Osteoblast (primary cell): Measurements from ENCODE around the gene LACTB. TPM values are rescaled to one million over a fixed set of nuclear protein-coding genes. Genes with fewer than 3 reads are reported as not detected.

Experiments
- DNase-seq: peaks from one replicate; pipeline ENCODE4 v3.0.0; 2011; ENCODE audit warnings: low spot score, mixed read lengths; ENCODE audit not compliant: insufficient read length; ENCODE audit errors: missing footprints
- H2AFZ ChIP-seq: 2 replicates; pipeline ENCODE4 v1.6.0; 2011; ENCODE audit warnings: mild to moderate bottlenecking, low read length
- H3K27ac ChIP-seq: 2 replicates; pipeline ENCODE4 v1.5.1; 2011; ENCODE audit warnings: mild to moderate bottlenecking, low read depth, low read length, moderate library complexity
- H3K27me3 ChIP-seq: 2 replicates; pipeline ENCODE4 v1.6.0; 2012; ENCODE audit warnings: mild to moderate bottlenecking, control low read depth, inconsistent platforms, low read length, moderate library complexity; ENCODE audit not compliant: insufficient read depth
- H3K36me3 ChIP-seq: 2 replicates; pipeline ENCODE4 v1.5.1; 2011; ENCODE audit warnings: mild to moderate bottlenecking, low read length, control low read depth, moderate library complexity; ENCODE audit not compliant: insufficient read depth
- H3K4me1 ChIP-seq: 2 replicates; pipeline ENCODE4 v1.5.1; 2011; ENCODE audit warnings: mild to moderate bottlenecking, low read length, control low read depth, moderate library complexity; ENCODE audit not compliant: insufficient read depth
- H3K4me2 ChIP-seq: 2 replicates; pipeline ENCODE4 v1.6.0; 2011; ENCODE audit warnings: mild to moderate bottlenecking, low read length; ENCODE audit not compliant: insufficient read depth
- H3K4me3 ChIP-seq: fragments of 200-600 bp; sonication (generic); 3 replicates; pipeline ENCODE4 v1.5.1; 2012; ENCODE audit warnings: mild to moderate bottlenecking, low read length, inconsistent platforms; ENCODE audit not compliant: insufficient read depth
- H3K79me2 ChIP-seq: 2 replicates; pipeline ENCODE4 v1.6.0; 2012; ENCODE audit warnings: mild to moderate bottlenecking, low read length, control low read depth, inconsistent platforms; ENCODE audit not compliant: insufficient read depth
- H3K9me3 ChIP-seq: 2 replicates; pipeline ENCODE4 v1.5.1; 2011; ENCODE audit warnings: low read depth, low read length, control low read depth
- H4K20me1 ChIP-seq: 2 replicates; pipeline ENCODE4 v1.6.0; 2012; ENCODE audit warnings: mild to moderate bottlenecking, low read length, control low read depth; ENCODE audit not compliant: insufficient read depth
- CTCF ChIP-seq: IDR thresholded peaks from 2 replicates; pipeline ENCODE4 v1.5.1; 2011; ENCODE audit warnings: mild to moderate bottlenecking, low read depth, low read length, moderate library complexity; ENCODE audit errors: extremely low read depth
- total RNA-seq: library from RNA; depleted of rRNA; stranded (reverse); fragments of >200 nt; gene quantifications from 2 replicates; pipeline ENCODE4 v1.2.3, GENCODE V29; 2012

Gene LACTB
- total RNA-seq, 1 donor, result 52.8 TPM

GRCh38 chr15:63151665-63152064, 30.0 kb downstream of the LACTB start:
- H3K4me3 ChIP-seq, result no peak overlapping the region
- no peak overlapping the region for H2AFZ ChIP-seq
- H3K36me3 ChIP-seq, result peaks cover 70% of the 10 kb centered on the region
- H3K9me3 ChIP-seq, result no peaks in the 10 kb centered on the region
- peaks cover 32% of the 10 kb centered on the region for H3K79me2 ChIP-seq
- H3K27me3 ChIP-seq, result no peaks in the 10 kb centered on the region
- peak overlapping the region; percentile 4 for H3K27ac ChIP-seq
- peaks cover 3% of the 10 kb centered on the region for H4K20me1 ChIP-seq
- H3K4me2 ChIP-seq, result no peak overlapping the region
- no peak for TF ChIP-seq CTCF
- H3K4me1 ChIP-seq, result peaks cover 24% of the 10 kb centered on the region
- DNase-seq, result no peak

- H4K20me1 ChIP-seq, result peaks cover 3% of the 10 kb centered on the region
- TF ChIP-seq CTCF, result no peak
- peaks cover 23% of the 10 kb centered on the region for H3K4me1 ChIP-seq
- peak overlapping the region; percentile 82 for H3K27ac ChIP-seq
- H3K27me3 ChIP-seq, result no peaks in the 10 kb centered on the region
- no peaks in the 10 kb centered on the region for H3K9me3 ChIP-seq
- H3K79me2 ChIP-seq, result peaks cover 48% of the 10 kb centered on the region
- H2AFZ ChIP-seq, result no peak overlapping the region
- peaks cover 41% of the 10 kb centered on the region for H3K36me3 ChIP-seq
- H3K4me3 ChIP-seq, result peak overlapping the region; percentile 83
- DNase-seq, result no peak
- peak overlapping the region; percentile 84 for H3K4me2 ChIP-seq
Observed at GRCh38 chr15:63155486-63155885, 33.8 kb downstream of the LACTB start.

GRCh38 chr15:63156086-63156710, 34.5 kb downstream of the LACTB start:
- DNase-seq, result no peak
- Histone ChIP-seq H3K9me3 (no peaks in the 10 kb centered on the region), H3K4me2 (peak overlapping the region; percentile 84), H2AFZ (no peak overlapping the region), H3K79me2 (peaks cover 48% of the 10 kb centered on the region), H3K4me3 (peak overlapping the region; percentile 83), H4K20me1 (peaks cover 3% of the 10 kb centered on the region), H3K4me1 (peaks cover 23% of the 10 kb centered on the region), H3K36me3 (peaks cover 38% of the 10 kb centered on the region), H3K27ac (peak overlapping the region; percentile 82), H3K27me3 (no peaks in the 10 kb centered on the region)
- no peak for TF ChIP-seq CTCF

- Histone ChIP-seq H2AFZ (no peak overlapping the region), H3K79me2 (peaks cover 48% of the 10 kb centered on the region), H3K4me1 (peaks cover 23% of the 10 kb centered on the region), H3K4me2 (peak overlapping the region; percentile 84), H3K4me3 (peak overlapping the region; percentile 83), H3K9me3 (no peaks in the 10 kb centered on the region), H3K36me3 (peaks cover 33% of the 10 kb centered on the region), H3K27me3 (no peaks in the 10 kb centered on the region), H4K20me1 (peaks cover 3% of the 10 kb centered on the region), H3K27ac (peak overlapping the region; percentile 82)
- DNase-seq, result no peak
- TF ChIP-seq CTCF, result no peak
Observed at GRCh38 chr15:63156755-63157117, 35.1 kb downstream of the LACTB start.
